GM21723 (cell line): ENCODE data around the gene LRRC4C.

Experiments
- ATAC-seq: cut with Tn5 transposase; IDR thresholded peaks from one replicate; pipeline ENCODE4 v1.9.1; 2021; ENCODE audit warnings: mild to moderate bottlenecking, moderate library complexity; ENCODE audit not compliant: unreplicated experiment

Gene LRRC4C

GRCh38 chr11:40722179-40722795, 737.2 kb downstream of the LRRC4C start:
- no peak for ATAC-seq

GRCh38 chr11:40716344-40717130, 742.9 kb downstream of the LRRC4C start:
- no peak for ATAC-seq

- no peak for ATAC-seq
Measured at GRCh38 chr11:40713083-40713482, 746.4 kb downstream of the LRRC4C start.

GRCh38 chr11:40701027-40701426, 758.4 kb downstream of the LRRC4C start:
- no peak for ATAC-seq

- ATAC-seq, result no peak
Measured at GRCh38 chr11:40689823-40690222, 769.6 kb downstream of the LRRC4C start.

GRCh38 chr11:40688369-40688768, 771.1 kb downstream of the LRRC4C start:
- ATAC-seq, result no peak

GRCh38 chr11:40686765-40687164, 772.7 kb downstream of the LRRC4C start:
- no peak for ATAC-seq

GRCh38 chr11:40683010-40683409, 776.4 kb downstream of the LRRC4C start:
- ATAC-seq, result no peak

GRCh38 chr11:40679276-40679675, 780.2 kb downstream of the LRRC4C start:
- no peak for ATAC-seq

GRCh38 chr11:40647295-40647694, 812.2 kb downstream of the LRRC4C start:
- no peak for ATAC-seq

- ATAC-seq, result no peak
Measured at GRCh38 chr11:40642284-40642683, 817.2 kb downstream of the LRRC4C start.

GRCh38 chr11:40619654-40620053, 839.8 kb downstream of the LRRC4C start:
- ATAC-seq, result no peak

- no peak for ATAC-seq
Measured at GRCh38 chr11:40606800-40607199, 852.7 kb downstream of the LRRC4C start.

- no peak for ATAC-seq
Measured at GRCh38 chr11:40602866-40603552, 856.4 kb downstream of the LRRC4C start.

GRCh38 chr11:40597546-40598113, 861.8 kb downstream of the LRRC4C start:
- no peak for ATAC-seq

GRCh38 chr11:40573254-40573891, 886.1 kb downstream of the LRRC4C start:
- ATAC-seq, result no peak

- no peak for ATAC-seq
Measured at GRCh38 chr11:40569947-40570531, 889.4 kb downstream of the LRRC4C start.

GRCh38 chr11:40567392-40567791, 892.1 kb downstream of the LRRC4C start:
- no peak for ATAC-seq

GRCh38 chr11:40544162-40544561, 915.3 kb downstream of the LRRC4C start:
- ATAC-seq, result no peak

GRCh38 chr11:40542821-40543220, 916.6 kb downstream of the LRRC4C start:
- no peak for ATAC-seq

GRCh38 chr11:40537734-40538133, 921.7 kb downstream of the LRRC4C start:
- ATAC-seq, result no peak
